ENCODE results near the gene TBC1D10B. TPM values are rescaled to one million over a fixed set of nuclear protein-coding genes. Genes with fewer than 3 reads are reported as not detected.

The TBC1D10B gene
- total and polyA plus RNA-seq, 9 of the 15 experiments (the other 6 are each of a cell fraction or from before 2014, with no cell fraction given): 2.2 to 55.4 (median 17.5) TPM

GRCh38 chr16:30416624-30417528, 46.6 kb upstream of the TBC1D10B start:
- FAIRE-seq: no peak
- H3K27me3 ChIP-seq (ENCODE audit: control insufficient read depth in 2 of 2, insufficient read depth in 2 of 2, low read length in 2 of 2): no peaks in the 10 kb centered on the region
- H3K79me2 ChIP-seq (ENCODE audit: control insufficient read depth, insufficient read depth, low read length): peaks cover 17% of the 10 kb centered on the region; the same call in 2 of the 3 replicates
- no TSS peak for BruUV-seq (replicated peaks)
- no peaks in the 10 kb centered on the region for H4K20me1 ChIP-seq (replicated peaks; ENCODE audit: control insufficient read depth, insufficient read depth, low read length)
- H3K9me1 ChIP-seq (ENCODE audit: control insufficient read depth, insufficient read depth, low read length): no peaks in the 10 kb centered on the region
- no peak overlapping the region for H3K4me3 ChIP-seq
- POLR2A ChIA-PET: interaction anchor here (1.1 kb wide), 1 partner anchor 224 kb away, joined by 3 read pairs; no protein-coding TSS in a partner anchor
- H3K36me3 ChIP-seq (ENCODE audit: control insufficient read depth, insufficient read depth, low read length): peaks cover 73% of the 10 kb centered on the region
- WGBS (ENCODE audit: insufficient coverage, low coverage, missing lambda C conversion rate): 90% methylated on average over 17 of the region's 18 CpGs
- in situ Hi-C loops (cut with MboI) (no loop called here), intact Hi-C loops (cut with micrococcal nuclease) (no loop called here)
- H3K4me2 ChIP-seq (ENCODE audit: insufficient read depth, low read length): no peak overlapping the region
- no peak for TF ChIP-seq SETDB1 (IDR thresholded peaks at IDR 0.05; ENCODE audit: low read length)
- TF ChIP-seq ZNF175 (CRISPR knock-in tag; IDR thresholded peaks at IDR 0.05; ENCODE audit: low read depth): no peak
- TF ChIP-seq ZFP91 (CRISPR knock-in tag; IDR thresholded peaks at IDR 0.05): no peak
- no peak for TF ChIP-seq NR2C2 (CRISPR knock-in tag; IDR thresholded peaks at IDR 0.05)
- TF ChIP-seq NR2C2 (tag; IDR thresholded peaks at IDR 0.05): no peak
- no peak for TF ChIP-seq MXD1 (CRISPR knock-in tag; IDR thresholded peaks at IDR 0.05; ENCODE audit: borderline replicate concordance, poor library complexity, severe bottlenecking)
- TF ChIP-seq USF1 (CRISPR knock-in tag; IDR thresholded peaks at IDR 0.05): no peak
- TF ChIP-seq ZNF174 (CRISPR knock-in tag; IDR thresholded peaks at IDR 0.05): no peak
- no peak overlapping the region for H2AFZ ChIP-seq (ENCODE audit: low read depth, low read length)
- H3K9me3 ChIP-seq (replicated peaks; ENCODE audit: control insufficient read depth, insufficient read depth, low read depth, low read length): no peaks in the 10 kb centered on the region
- ATAC-seq: no peak; the same call in 2 of the 3 replicates
- no peak overlapping the region for H3K27ac ChIP-seq (ENCODE audit: extremely low read depth, low read depth, low read length)
- no peak overlapping the region for H3K9ac ChIP-seq (ENCODE audit: insufficient read depth in 1 of 2, low read depth in 2 of 2, low read length in 2 of 2)
- CTCF ChIA-PET (ENCODE audit: low intra/inter-chr PET ratio): no interaction called here
- no peaks in the 10 kb centered on the region for H3K4me1 ChIP-seq (replicated peaks in 1 of 2; ENCODE audit: control insufficient read depth in 2 of 2, insufficient read depth in 2 of 2, low read length in 2 of 2)
- DNase-seq (ENCODE audit: extremely low read depth in 1 of 4, low spot score in 3 of 4): no peak

Data from K562 (cell line).